Caco-2 (cell line): ENCODE data around the gene CYS1. TPM values are rescaled to one million over a fixed set of nuclear protein-coding genes. Genes with fewer than 3 reads are reported as not detected.
"Not testable (repeated sequence)": the region's sequence is repeated elsewhere in the genome, so short reads cannot be mapped to it uniquely, and the experiment has no call there.

Experiments used
- BruUV-seq: library from RNA; stranded (reverse); fragments of 400-500 nt; replicated peaks from 2 replicates; lab custom pipeline; 2021; lab: Mats Ljungman, UMichigan
- CTCF ChIA-PET: fragments of 300-600 bp; sonication (Branson Sonifier 250); formaldehyde crosslinking; loops from one replicate; lab custom pipeline; 2022; ENCODE audit warnings: antibody characterized with exemption; lab: Charles Lee
- POLR2A ChIA-PET: fragments of 300-600 bp; sonication (Branson Sonifier 250); formaldehyde crosslinking; loops from one replicate; lab custom pipeline; 2022; ENCODE audit warnings: antibody characterized with exemption; lab: Charles Lee
- DNase-seq, 2 experiments: peaks; one replicate each; pipeline versions ENCODE4 v3.0.0 to v3.0.0-alpha.2; 2020 to 2022
- H3K27me3 ChIP-seq: replicated peaks from 2 replicates; pipeline ENCODE4 v1.6.0; 2011; ENCODE audit warnings: low read length; ENCODE audit not compliant: control insufficient read depth, insufficient read depth
- H3K36me3 ChIP-seq: 2 replicates; pipeline ENCODE4 v1.5.1; 2011; ENCODE audit warnings: low read length; ENCODE audit not compliant: control insufficient read depth, insufficient read depth
- H3K4me1 ChIP-seq: fragments of 250-450 bp; sonication (Bioruptor Pico); 2 replicates; pipeline ENCODE4 v1.5.1; 2020; ENCODE audit warnings: mild to moderate bottlenecking
- H3K4me3 ChIP-seq: 2 replicates; pipeline ENCODE4 v1.5.1; 2011; ENCODE audit warnings: low read depth, mild to moderate bottlenecking, control low read depth, low read length
- H3K9me3 ChIP-seq: fragments of 250-450 bp; sonication (Bioruptor Pico); 2 replicates; pipeline ENCODE4 v1.5.1; 2020; ENCODE audit warnings: mild to moderate bottlenecking, moderate library complexity
- H3K27ac Mint-ChIP-seq: one replicate; pipeline ENCODE4 v1.8.0; 2022; ENCODE audit warnings: mixed read lengths; ENCODE audit not compliant: unreplicated experiment
- H3K27me3 Mint-ChIP-seq: one replicate; pipeline ENCODE4 v1.8.0; 2022; ENCODE audit warnings: mixed read lengths; ENCODE audit not compliant: insufficient read depth, unreplicated experiment
- H3K36me3 Mint-ChIP-seq: one replicate; pipeline ENCODE4 v1.8.0; 2022; ENCODE audit warnings: mild to moderate bottlenecking, mixed read lengths; ENCODE audit not compliant: insufficient read depth, unreplicated experiment
- H3K4me1 Mint-ChIP-seq: one replicate; pipeline ENCODE4 v1.8.0; 2022; ENCODE audit warnings: low read depth, mixed read lengths; ENCODE audit not compliant: unreplicated experiment
- H3K4me3 Mint-ChIP-seq: one replicate; pipeline ENCODE4 v1.8.0; 2022; ENCODE audit warnings: mild to moderate bottlenecking, moderate library complexity, mixed read lengths; ENCODE audit not compliant: unreplicated experiment
- H3K9me3 Mint-ChIP-seq: one replicate; pipeline ENCODE4 v1.8.0; 2022; ENCODE audit warnings: mixed read lengths; ENCODE audit not compliant: unreplicated experiment
- intact Hi-C: fragments of 100-400 bp; cut with micrococcal nuclease; formaldehyde crosslinking; loops from one replicate; pipeline ENCODE4 v1.10.0; 2022; ENCODE audit not compliant: unreplicated experiment
- total RNA-seq: library from RNA; stranded (reverse); gene quantifications from 2 replicates; pipeline ENCODE4 v1.2.3, GENCODE V29; 2022
- TF ChIP-seq, protein P1 (sequence below), 2 experiments: fragments of 200-600 bp in 1 of 2; IDR thresholded peaks; 1 replicate in 1 of 2; 2 replicates in 1 of 2; pipeline versions ENCODE4 v1.5.1 to v1.8.0; 2011 to 2022; ENCODE audit warnings: antibody characterized with exemption in 1 of 2, control low read depth in 1 of 2, inconsistent platforms in 1 of 2, low read depth in 1 of 2, low read length in 1 of 2, mild to moderate bottlenecking in 1 of 2, moderate library complexity in 1 of 2; ENCODE audit not compliant: insufficient read depth in 1 of 2, severe bottlenecking in 1 of 2, unreplicated experiment in 1 of 2

The CYS1 gene
- total RNA-seq, 1 experiment from 2014 or later, result 1.4 TPM

DNA sequence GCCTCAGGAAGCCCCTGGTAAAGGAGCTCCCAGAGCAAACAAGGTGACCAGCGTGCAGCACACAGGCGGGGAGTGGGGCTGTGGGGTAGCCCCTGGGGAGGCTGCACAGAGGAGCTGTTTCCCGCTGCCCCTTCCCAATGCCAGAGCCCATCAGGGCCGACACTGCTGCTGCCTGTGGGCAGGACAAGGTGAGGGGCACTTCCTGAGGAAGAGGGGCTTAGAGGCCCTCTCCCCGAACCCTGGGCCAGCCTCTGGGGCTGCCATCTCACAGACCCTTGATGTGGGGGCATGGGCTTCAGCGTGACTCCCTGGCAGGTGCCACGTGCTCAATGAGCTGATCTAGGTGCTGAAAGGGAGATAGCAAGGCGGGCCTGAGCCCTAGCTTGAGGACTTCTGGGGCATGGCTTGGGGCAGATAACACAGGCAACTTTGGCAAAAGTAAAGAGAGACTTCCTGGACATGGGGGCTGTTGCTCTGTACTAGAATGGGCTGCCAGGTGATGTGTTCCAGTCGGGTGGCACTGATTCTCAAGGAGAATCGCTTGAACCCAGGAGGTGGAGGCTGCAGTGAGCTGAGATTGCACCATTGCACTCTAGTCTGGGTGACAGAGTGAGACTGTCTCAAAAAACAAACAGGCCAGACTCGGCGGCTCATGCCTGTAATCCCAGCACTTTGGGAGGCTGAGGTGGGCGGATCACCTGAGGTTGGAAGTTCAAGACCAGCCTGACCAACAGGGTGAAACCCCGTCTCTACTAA lies 46.8 kb downstream of the CYS1 start:
- no peak overlapping the region for H3K4me3 ChIP-seq
- Mint-ChIP-seq H3K27me3 (no peaks in the 10 kb centered on the region), H3K9me3 (no peaks in the 10 kb centered on the region), H3K36me3 (no peaks in the 10 kb centered on the region), H3K4me3 (no peak overlapping the region), H3K4me1 (peaks cover 15% of the 10 kb centered on the region), H3K27ac (no peak overlapping the region)
- DNase-seq, result no peak
- no peaks in the 10 kb centered on the region for H3K27me3 ChIP-seq
- intact Hi-C loops, result no loop called here
- H3K36me3 ChIP-seq, result no peaks in the 10 kb centered on the region
- BruUV-seq, result no TSS peak
- ChIA-PET CTCF (interaction anchor here (0.8 kb wide), 1 partner anchor 49 kb away, joined by 3 read pairs; no protein-coding TSS in a partner anchor), POLR2A (no interaction called here)
- TF ChIP-seq, protein P1, sequence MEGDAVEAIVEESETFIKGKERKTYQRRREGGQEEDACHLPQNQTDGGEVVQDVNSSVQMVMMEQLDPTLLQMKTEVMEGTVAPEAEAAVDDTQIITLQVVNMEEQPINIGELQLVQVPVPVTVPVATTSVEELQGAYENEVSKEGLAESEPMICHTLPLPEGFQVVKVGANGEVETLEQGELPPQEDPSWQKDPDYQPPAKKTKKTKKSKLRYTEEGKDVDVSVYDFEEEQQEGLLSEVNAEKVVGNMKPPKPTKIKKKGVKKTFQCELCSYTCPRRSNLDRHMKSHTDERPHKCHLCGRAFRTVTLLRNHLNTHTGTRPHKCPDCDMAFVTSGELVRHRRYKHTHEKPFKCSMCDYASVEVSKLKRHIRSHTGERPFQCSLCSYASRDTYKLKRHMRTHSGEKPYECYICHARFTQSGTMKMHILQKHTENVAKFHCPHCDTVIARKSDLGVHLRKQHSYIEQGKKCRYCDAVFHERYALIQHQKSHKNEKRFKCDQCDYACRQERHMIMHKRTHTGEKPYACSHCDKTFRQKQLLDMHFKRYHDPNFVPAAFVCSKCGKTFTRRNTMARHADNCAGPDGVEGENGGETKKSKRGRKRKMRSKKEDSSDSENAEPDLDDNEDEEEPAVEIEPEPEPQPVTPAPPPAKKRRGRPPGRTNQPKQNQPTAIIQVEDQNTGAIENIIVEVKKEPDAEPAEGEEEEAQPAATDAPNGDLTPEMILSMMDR (IDR thresholded peaks at IDR 0.05; ENCODE audit: insufficient read depth in 1 of 2, low read depth in 1 of 2, low read length in 1 of 2, severe bottlenecking in 1 of 2, unreplicated experiment in 1 of 2), result no peak
- no peaks in the 10 kb centered on the region for H3K9me3 ChIP-seq
- no peaks in the 10 kb centered on the region for H3K4me1 ChIP-seq

DNA sequence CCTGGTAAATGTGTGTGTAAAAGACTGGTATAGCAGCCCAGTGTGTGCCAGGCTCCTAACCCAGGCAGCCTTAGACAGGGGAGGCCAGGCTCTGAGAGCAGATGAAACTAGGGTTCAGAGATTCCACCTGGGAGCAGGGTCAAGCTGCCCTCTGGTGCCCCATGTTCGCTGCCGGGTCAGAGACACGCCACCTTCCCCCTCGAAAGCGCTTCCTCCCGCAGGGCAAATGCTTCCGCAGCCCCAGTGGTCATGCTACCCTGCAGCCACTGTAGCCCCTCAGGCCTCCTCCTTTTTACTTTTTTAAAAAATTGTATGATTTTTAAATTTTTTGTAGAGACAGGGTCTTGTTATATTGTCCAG lies 47.5 kb downstream of the CYS1 start:
- Histone ChIP-seq H3K36me3 (no peaks in the 10 kb centered on the region), H3K4me1 (no peaks in the 10 kb centered on the region), H3K4me3 (no peak overlapping the region), H3K9me3 (no peaks in the 10 kb centered on the region), H3K27me3 (no peaks in the 10 kb centered on the region)
- H3K27me3 Mint-ChIP-seq, result no peaks in the 10 kb centered on the region
- H3K4me1 Mint-ChIP-seq, result peaks cover 15% of the 10 kb centered on the region
- TF ChIP-seq, protein P1 (IDR thresholded peaks at IDR 0.05; ENCODE audit: insufficient read depth in 1 of 2, low read depth in 1 of 2, low read length in 1 of 2, severe bottlenecking in 1 of 2, unreplicated experiment in 1 of 2), result no peak
- POLR2A ChIA-PET, result no interaction called here
- H3K4me3 Mint-ChIP-seq, result no peak overlapping the region
- no TSS peak for BruUV-seq
- no peaks in the 10 kb centered on the region for H3K36me3 Mint-ChIP-seq
- intact Hi-C loops, result no loop called here
- no peak overlapping the region for H3K27ac Mint-ChIP-seq
- DNase-seq, result no peak
- CTCF ChIA-PET, result no interaction called here
- H3K9me3 Mint-ChIP-seq, result no peaks in the 10 kb centered on the region

DNA sequence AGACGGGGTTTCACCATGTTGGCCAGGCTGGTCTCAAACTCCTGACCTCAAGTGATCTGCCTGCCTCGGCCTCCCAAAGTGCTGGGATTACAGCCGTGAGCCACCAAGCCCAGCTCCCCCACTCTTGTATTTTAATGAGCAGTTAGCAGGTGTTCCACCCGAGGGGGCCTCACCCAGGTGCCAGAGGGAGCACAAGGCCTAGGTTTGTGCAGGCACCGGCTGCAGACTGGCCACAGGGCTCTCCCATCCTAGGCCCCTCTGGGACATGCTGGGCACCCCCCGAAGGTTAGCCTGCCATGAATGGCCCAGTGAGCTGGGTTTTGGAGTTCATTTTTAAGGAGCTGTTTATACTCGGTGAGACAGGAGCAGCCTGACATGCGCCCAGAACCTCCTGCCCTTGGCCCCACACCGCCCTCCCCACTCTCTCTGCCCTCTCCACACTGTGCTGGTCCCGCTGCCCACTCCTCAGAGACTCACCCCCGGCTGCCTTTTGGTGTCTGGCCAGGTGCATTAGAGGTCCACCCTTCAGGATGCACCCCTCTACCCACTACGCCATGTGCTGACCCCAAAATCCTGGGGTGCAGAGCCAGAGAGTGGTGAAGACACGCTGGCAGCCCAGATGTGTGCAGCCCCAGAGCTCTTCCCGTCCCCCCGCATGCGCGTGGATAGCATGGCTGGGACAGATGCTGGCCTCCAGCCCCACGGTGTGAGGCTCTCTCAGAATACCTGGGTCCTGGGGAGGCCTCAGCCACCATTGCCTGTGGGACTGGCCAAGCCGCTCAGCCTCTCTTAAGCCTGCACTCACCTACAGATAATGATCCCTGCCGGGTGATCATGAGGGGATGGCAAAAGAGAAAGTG lies 48.1 kb downstream of the CYS1 start:
- CTCF ChIA-PET, result no interaction called here
- intact Hi-C loops, result no loop called here
- no peak overlapping the region for H3K4me3 Mint-ChIP-seq
- no peaks in the 10 kb centered on the region for H3K27me3 Mint-ChIP-seq
- Histone ChIP-seq H3K4me1 (no peaks in the 10 kb centered on the region), H3K9me3 (no peaks in the 10 kb centered on the region), H3K27me3 (no peaks in the 10 kb centered on the region), H3K36me3 (no peaks in the 10 kb centered on the region), H3K4me3 (no peak overlapping the region)
- no peaks in the 10 kb centered on the region for H3K36me3 Mint-ChIP-seq
- no peak overlapping the region for H3K27ac Mint-ChIP-seq
- peaks cover 15% of the 10 kb centered on the region for H3K4me1 Mint-ChIP-seq
- TF ChIP-seq, protein P1 (IDR thresholded peaks at IDR 0.05; ENCODE audit: insufficient read depth in 1 of 2, low read depth in 1 of 2, low read length in 1 of 2, severe bottlenecking in 1 of 2, unreplicated experiment in 1 of 2), result no peak
- POLR2A ChIA-PET, result no interaction called here
- BruUV-seq, result no TSS peak
- DNase-seq, result no peak
- H3K9me3 Mint-ChIP-seq, result no peaks in the 10 kb centered on the region

DNA sequence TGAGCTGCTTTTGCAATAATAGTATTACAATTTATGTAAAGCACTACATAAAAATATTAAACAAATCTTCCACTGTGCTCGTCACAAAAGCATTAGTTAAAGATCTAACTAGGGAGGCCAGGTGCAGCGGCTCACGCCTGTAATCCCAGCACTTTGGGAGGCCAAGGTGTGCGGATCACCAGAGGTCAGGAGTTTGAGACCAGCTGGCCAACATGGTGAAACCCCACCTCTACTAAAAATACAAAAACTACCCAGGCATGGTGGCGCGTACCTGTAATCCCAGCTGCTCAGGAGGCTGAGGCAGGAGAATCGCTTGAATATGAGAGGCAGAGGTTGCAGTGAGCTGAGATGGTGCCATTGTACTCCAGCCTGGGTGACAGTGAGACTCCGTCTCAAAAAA lies 49.4 kb downstream of the CYS1 start:
- H3K27me3 Mint-ChIP-seq, H3K27ac Mint-ChIP-seq, H3K9me3 ChIP-seq, POLR2A ChIA-PET, H3K9me3 Mint-ChIP-seq, H3K4me3 ChIP-seq, intact Hi-C loops, H3K4me1 ChIP-seq, H3K4me3 Mint-ChIP-seq, BruUV-seq, CTCF ChIA-PET, DNase-seq, H3K27me3 ChIP-seq, H3K36me3 Mint-ChIP-seq, H3K36me3 ChIP-seq: not testable (repeated sequence)
- H3K4me1 Mint-ChIP-seq, result peaks cover 15% of the 10 kb centered on the region
